ENCODE data around the gene OR1S2.
"Not testable (repeated sequence)": the region's sequence is repeated elsewhere in the genome, so short reads cannot be mapped to it uniquely, and the experiment has no call there.

The OR1S2 gene, protein sequence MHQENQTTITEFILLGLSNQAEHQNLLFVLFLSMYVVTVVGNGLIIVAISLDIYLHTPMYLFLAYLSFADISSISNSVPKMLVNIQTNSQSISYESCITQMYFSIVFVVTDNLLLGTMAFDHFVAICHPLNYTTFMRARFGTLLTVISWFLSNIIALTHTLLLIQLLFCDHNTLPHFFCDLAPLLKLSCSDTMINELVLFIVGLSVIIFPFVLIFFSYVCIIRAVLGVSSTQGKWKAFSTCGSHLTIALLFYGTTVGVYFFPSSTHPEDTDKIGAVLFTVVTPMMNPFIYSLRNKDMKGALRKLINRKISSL
- total RNA-seq, result 0 reads per million in 9 experiments

DNA sequence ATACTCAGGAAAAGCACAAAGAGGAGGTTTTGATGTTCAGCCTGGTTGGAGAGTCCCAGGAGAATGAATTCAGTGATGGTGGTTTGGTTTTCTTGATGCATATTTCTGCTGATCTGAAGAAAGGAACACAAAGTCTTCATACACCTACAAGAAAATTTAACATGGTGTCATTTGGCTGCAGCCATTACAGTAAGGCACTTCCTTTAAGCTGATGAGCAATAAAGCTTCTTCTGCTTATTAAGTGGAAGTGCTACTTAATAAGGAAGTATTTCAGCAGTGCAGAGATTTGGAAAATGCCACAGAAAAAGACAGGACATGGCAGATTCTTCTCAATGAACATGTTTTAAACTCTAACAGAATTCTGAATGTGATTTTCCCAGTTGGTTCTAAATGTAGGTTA, at the start of gene OR1S2:
Gene OR1S2, minus strand, starts transcription at position 101 of the 400 bp plus-strand sequence. Its CDS starts 0 bp downstream, at position 101.
- DNase-seq (no peak), ATAC-seq (replicated peaks) (no peak)
- Mint-ChIP-seq H3K27me3 (peaks cover 22 to 32% of the 10 kb centered on the region in 2 donors), H3K36me3 (ENCODE audit: insufficient read depth) (no peaks in the 10 kb centered on the region), H3K27ac (no peak within 1 kb of the TSS), H3K4me1 (ENCODE audit: low read depth in 2 of 2) (no peaks in the 10 kb centered on the region), H3K4me3 (no peak within 1 kb of the TSS), H3K9me3 (peaks cover 5 to 8% of the 10 kb centered on the region in 2 donors)

DNA sequence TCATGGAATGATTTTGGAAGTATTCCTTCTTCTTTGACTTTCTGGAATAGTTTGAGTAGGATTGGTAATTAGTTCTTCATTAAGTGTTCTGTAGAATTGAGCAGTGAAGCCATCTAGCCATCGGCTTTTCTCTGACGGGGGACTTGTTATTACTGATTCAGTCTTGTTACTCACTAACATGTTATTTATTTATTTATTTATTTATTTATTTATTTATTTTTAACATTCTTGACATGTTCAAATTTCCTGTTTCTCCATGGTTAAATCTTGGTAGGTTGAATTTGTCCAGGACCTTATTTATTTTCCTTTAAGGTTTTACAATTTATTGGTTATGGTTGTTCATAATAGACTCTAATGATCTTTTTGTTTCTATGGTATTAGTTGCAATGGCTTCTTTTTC, 40.0 kb upstream of the OR1S2 start:
- Mint-ChIP-seq H3K27ac (no peak overlapping the region), H3K27me3 (peaks cover 0 to 11% of the 10 kb centered on the region in 2 donors), H3K9me3 (no peaks in the 10 kb centered on the region), H3K4me1 (ENCODE audit: low read depth in 2 of 2) (no peaks in the 10 kb centered on the region), H3K4me3 (no peak overlapping the region), H3K36me3 (ENCODE audit: insufficient read depth) (no peaks in the 10 kb centered on the region)
- no peak for DNase-seq
- ATAC-seq (replicated peaks), result no peak

DNA sequence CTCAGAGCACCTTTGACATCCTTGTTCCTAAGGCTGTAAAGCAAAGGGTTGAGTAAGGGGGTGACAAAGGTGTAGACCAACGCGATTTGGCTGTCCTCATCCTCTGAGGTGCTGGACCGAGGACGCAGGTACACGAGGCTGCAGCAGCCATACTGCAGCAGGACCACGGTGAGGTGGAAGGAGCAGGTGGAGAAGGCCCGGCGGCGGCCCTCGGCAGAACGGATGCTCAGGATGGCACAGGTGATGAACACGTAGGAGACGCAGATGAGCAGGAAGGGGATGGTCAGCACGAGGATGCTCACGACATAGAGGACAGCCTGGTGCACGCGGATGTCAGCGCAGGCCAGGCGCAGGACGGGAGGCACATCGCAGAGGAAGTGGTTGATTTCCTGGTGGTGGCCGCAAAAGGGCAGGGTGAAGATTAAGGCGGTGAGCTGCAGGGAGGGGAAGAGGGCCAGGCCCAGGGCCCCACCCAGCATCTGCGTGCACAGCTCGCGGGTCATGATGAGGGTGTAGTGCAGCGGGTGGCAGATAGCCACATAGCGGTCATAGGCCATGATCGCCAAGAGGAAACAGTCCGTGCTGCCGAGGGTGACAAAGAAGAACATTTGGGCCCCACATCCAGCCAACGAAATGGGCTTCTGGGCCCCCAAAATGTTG, 24.1 kb upstream of the OR1S2 start:
- Mint-ChIP-seq H3K4me1 (ENCODE audit: low read depth in 2 of 2) (no peaks in the 10 kb centered on the region), H3K4me3 (no peak overlapping the region), H3K27ac (no peak overlapping the region), H3K36me3 (ENCODE audit: insufficient read depth) (no peaks in the 10 kb centered on the region), H3K27me3 (peaks cover 13 to 26% of the 10 kb centered on the region in 2 donors), H3K9me3 (peaks cover 0 to 6% of the 10 kb centered on the region in 2 donors)
- ATAC-seq (replicated peaks) (no peak), DNase-seq (no peak)

DNA sequence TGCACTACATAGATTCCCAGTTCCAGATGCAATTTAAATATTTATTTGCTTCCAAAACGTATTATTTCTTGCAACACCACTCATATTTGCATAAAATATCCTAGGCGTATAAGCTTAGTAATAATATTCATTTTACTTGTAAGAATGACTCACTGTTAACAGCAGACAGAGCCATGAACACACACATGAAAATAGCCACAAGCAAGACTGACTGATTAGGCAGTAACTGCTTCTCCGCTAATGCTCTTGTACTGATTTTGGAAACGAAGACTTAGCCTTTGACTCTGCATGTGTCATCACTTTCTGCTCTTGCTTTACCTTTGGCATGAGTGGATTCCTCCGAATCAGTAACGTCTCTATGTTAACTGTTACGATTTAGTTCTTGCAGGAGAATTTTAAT, 18.8 kb upstream of the OR1S2 start:
- no peaks in the 10 kb centered on the region for H3K4me1 Mint-ChIP-seq (ENCODE audit: low read depth in 2 of 2)
- H3K27me3 Mint-ChIP-seq, result peaks cover 3 to 20% of the 10 kb centered on the region in 2 donors
- no peak overlapping the region for H3K27ac Mint-ChIP-seq
- no peaks in the 10 kb centered on the region for H3K36me3 Mint-ChIP-seq (ENCODE audit: insufficient read depth)
- ATAC-seq (replicated peaks) (no peak), DNase-seq (no peak)
- no peak overlapping the region for H3K4me3 Mint-ChIP-seq
- H3K9me3 Mint-ChIP-seq, result no peaks in the 10 kb centered on the region

DNA sequence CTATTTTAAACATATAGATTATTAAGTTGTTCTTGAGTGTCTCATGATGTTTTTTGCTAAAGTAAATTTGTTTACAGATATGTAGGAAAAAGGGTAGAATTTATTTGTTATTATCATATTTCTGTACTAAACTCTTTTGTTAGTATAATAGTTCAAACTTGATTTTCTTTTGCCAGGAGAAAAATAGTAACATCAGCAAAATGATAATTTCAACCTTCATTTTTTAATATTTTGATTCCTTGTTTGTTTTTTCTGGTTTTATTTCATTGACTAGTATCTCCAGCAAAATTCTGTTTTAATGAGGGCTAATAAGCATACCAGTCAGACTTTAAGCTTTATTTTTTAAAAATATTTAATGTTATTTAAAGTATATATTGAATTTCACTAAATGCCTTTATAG, 12.5 kb upstream of the OR1S2 start:
- H3K4me1 Mint-ChIP-seq (ENCODE audit: low read depth in 2 of 2), result no peaks in the 10 kb centered on the region
- peaks cover 14% of the 10 kb centered on the region in 2 donors for H3K27me3 Mint-ChIP-seq
- ATAC-seq (replicated peaks) (no peak), DNase-seq (no peak)
- H3K9me3 Mint-ChIP-seq, result peaks cover 2 to 10% of the 10 kb centered on the region in 2 donors
- no peak overlapping the region for H3K27ac Mint-ChIP-seq
- no peaks in the 10 kb centered on the region for H3K36me3 Mint-ChIP-seq (ENCODE audit: insufficient read depth)
- no peak overlapping the region for H3K4me3 Mint-ChIP-seq

DNA sequence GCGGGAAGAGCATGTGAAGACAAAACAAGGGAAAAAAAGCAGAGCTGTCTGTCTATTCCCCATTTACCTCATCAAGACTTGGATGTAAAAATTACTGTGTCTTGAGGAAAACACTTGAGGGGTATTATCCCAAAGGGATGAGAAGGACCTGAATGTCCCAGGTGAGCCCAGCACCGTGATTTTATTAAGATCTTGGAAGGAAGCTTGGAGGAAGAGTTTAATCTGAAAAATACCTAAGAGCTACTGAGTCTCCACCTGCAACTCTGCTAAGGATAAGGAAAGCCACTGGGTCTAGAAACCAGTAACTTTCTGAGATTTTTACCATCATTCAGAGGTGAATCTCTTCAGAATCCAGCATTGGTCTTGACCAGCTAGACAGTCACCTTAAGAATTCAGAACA, 8.5 kb upstream of the OR1S2 start, which contains the start of gene OR1S1:
Gene OR1S1, plus strand, starts transcription at position 301 of the 400 bp plus-strand sequence.
- ATAC-seq (replicated peaks); H3K4me1 Mint-ChIP-seq (ENCODE audit: low read depth in 2 of 2); DNase-seq; H3K27ac Mint-ChIP-seq; H3K36me3 Mint-ChIP-seq (ENCODE audit: insufficient read depth); H3K9me3 Mint-ChIP-seq; H3K4me3 Mint-ChIP-seq: not testable (repeated sequence)
- H3K27me3 Mint-ChIP-seq, result peaks cover 14% of the 10 kb centered on the region in 2 donors

DNA sequence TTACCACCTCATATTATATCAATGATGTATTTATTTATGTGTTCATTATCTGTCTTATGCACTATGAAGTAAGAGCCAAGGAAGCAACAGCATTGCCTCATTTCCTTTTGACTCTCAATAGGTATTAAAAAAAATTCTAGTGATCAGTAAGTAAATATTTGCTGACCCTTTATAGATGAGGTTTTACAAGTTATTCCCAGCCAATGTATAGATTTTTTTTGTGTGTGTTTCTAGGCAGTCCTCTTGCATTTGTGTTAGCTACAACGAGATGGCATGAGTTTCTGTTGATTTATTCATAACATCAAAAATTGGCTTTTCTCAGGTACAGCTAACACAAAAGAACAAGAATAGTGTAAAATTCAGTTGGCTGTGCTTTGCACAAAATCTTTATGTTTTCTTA, 4.7 kb downstream of the OR1S2 start:
- Mint-ChIP-seq H3K36me3 (ENCODE audit: insufficient read depth) (no peaks in the 10 kb centered on the region), H3K27ac (no peak overlapping the region), H3K4me1 (ENCODE audit: low read depth in 2 of 2) (no peaks in the 10 kb centered on the region), H3K4me3 (no peak overlapping the region), H3K27me3 (peaks cover 14 to 21% of the 10 kb centered on the region in 2 donors), H3K9me3 (peaks cover 8% of the 10 kb centered on the region in 2 donors)
- DNase-seq, result no peak
- no peak for ATAC-seq (replicated peaks)

DNA sequence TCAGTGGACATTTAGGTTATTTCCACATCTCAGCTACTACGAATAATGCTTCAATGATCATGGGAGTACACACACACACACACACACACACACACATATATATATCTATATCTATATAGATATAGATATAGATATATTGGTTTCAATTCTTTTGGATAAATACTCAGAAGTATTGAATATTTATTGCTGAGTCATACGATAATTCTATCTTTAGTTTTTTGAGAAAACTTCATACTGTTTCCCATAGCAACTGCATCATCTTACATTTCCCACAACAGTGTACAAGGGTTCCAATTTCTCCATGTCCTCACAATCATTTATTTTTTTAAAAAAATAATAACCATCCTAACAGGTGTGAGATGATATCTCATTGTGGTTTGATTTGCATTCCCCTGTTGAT, 8.0 kb downstream of the OR1S2 start:
- DNase-seq, result no peak
- Mint-ChIP-seq H3K4me1 (ENCODE audit: low read depth in 2 of 2) (no peaks in the 10 kb centered on the region), H3K36me3 (ENCODE audit: insufficient read depth) (no peaks in the 10 kb centered on the region), H3K27me3 (peaks cover 5 to 6% of the 10 kb centered on the region in 2 donors), H3K9me3 (peaks cover 0 to 4% of the 10 kb centered on the region in 2 donors), H3K4me3 (no peak overlapping the region), H3K27ac (no peak overlapping the region)
- no peak for ATAC-seq (replicated peaks)

DNA sequence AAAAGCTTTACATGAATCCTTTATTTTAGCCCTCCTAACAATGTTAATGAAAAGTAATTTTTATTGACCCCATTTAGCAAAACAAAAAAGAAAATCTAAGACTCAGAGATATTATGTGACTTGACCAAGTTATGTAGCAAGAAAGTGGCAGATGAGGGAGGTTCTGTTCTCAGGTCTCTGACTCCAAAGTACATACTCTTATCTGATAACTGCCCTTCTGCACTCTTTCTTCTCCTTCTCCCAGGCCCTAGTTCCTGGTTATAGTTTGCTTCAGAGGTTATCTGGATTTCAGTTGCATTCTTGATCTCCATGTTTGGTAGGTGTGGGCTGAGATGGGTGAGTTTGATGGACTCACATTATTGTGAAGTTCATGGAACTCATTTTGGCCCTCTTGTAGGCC, 10.6 kb downstream of the OR1S2 start:
- DNase-seq (no peak), ATAC-seq (replicated peaks) (no peak)
- no peaks in the 10 kb centered on the region for H3K9me3 Mint-ChIP-seq
- H3K4me1 Mint-ChIP-seq (ENCODE audit: low read depth in 2 of 2), result no peaks in the 10 kb centered on the region
- H3K27ac Mint-ChIP-seq, result no peak overlapping the region
- H3K4me3 Mint-ChIP-seq, result no peak overlapping the region
- no peaks in the 10 kb centered on the region for H3K36me3 Mint-ChIP-seq (ENCODE audit: insufficient read depth)
- H3K27me3 Mint-ChIP-seq, result peaks cover 12% of the 10 kb centered on the region in 2 donors

DNA sequence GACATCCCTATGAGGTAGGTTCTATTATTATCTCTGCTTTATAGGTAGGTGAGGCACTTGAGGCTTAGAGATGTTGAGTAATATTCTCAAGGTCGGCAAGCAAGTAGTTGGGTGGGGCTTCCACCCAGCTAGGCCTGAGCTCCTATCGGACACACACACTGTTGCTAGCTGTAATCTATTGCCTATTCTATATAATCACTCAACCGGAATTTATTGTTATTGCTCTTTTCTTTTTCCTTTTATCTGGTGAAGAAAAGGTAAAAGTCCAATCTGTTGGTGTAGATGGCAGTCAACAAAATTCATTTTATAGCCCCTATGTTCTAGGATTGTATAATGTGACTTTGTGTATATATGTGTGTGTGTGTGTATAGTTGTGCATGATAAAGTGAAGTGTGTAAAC, 11.7 kb downstream of the OR1S2 start:
- H3K4me3 Mint-ChIP-seq, result no peak overlapping the region
- H3K27ac Mint-ChIP-seq, result no peak overlapping the region
- no peaks in the 10 kb centered on the region for H3K36me3 Mint-ChIP-seq (ENCODE audit: insufficient read depth)
- peaks cover 12% of the 10 kb centered on the region in 2 donors for H3K27me3 Mint-ChIP-seq
- ATAC-seq (replicated peaks), result no peak
- no peaks in the 10 kb centered on the region for H3K4me1 Mint-ChIP-seq (ENCODE audit: low read depth in 2 of 2)
- DNase-seq, result no peak
- no peaks in the 10 kb centered on the region for H3K9me3 Mint-ChIP-seq

DNA sequence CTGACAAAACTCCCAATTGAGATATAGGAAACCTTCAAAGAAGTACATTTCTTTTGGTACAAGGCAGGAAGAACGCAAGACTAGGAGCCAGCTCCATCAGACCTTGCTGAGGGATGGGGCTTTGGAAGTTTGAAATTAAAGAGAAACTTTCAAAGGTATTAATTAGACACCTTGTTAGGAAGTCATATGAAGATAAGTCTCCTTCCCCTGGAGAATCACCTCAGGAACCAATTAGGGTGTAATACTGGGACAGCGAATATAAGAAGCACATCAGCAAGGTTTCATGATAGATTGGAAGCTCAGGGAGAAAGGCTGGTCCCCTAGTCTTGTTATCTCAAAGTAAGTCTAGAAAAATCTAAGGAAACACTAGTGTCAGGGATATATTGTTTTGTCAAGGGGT, 15.2 kb downstream of the OR1S2 start, which contains the start of gene OR9Q2:
Gene OR9Q2, plus strand, starts transcription at position 301 of the 400 bp plus-strand sequence. CDS start 1,421 bp downstream, outside the sequence.
- Mint-ChIP-seq H3K4me1 (ENCODE audit: low read depth in 2 of 2) (no peaks in the 10 kb centered on the region), H3K9me3 (no peaks in the 10 kb centered on the region), H3K36me3 (ENCODE audit: insufficient read depth) (no peaks in the 10 kb centered on the region), H3K27ac (no peak within 1 kb of the TSS), H3K4me3 (no peak within 1 kb of the TSS), H3K27me3 (peaks cover 12 to 22% of the 10 kb centered on the region in 2 donors)
- no peak for ATAC-seq (replicated peaks)
- DNase-seq, result no peak

DNA sequence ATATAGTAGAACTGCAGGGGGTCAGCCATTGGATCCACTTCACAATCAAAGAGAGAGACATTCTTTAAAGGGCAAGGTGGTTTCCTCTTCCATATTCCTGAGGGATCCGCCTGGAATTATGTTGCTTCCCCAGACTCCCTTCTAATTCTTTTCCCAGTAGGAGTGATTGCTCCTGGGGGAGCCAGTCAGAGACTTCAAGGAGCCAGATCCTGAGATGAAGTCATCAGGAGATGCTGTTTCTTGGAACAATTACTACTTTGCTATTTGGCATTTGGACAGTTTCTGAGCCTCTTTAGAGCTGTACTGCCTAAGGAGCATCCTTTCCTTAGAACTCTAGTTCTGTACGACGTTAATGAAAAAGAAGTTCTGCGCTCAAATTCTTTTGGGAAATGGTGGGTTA, 17.0 kb downstream of the OR1S2 start:
- no peak for DNase-seq

DNA sequence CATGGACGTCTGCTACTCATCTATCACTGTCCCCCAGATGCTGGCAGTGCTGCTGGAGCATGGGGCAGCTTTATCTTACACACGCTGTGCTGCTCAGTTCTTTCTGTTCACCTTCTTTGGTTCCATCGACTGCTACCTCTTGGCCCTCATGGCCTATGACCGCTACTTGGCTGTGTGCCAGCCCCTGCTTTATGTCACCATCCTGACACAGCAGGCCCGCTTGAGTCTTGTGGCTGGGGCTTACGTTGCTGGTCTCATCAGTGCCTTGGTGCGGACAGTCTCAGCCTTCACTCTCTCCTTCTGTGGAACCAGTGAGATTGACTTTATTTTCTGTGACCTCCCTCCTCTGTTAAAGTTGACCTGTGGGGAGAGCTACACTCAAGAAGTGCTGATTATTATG, 24.3 kb downstream of the OR1S2 start:
- ATAC-seq (replicated peaks), result no peak
- H3K36me3 Mint-ChIP-seq (ENCODE audit: insufficient read depth), result peaks cover 3% of the 10 kb centered on the region
- no peaks in the 10 kb centered on the region for H3K9me3 Mint-ChIP-seq
- no peak overlapping the region for H3K4me3 Mint-ChIP-seq
- H3K27ac Mint-ChIP-seq, result no peak overlapping the region
- peaks cover 39 to 56% of the 10 kb centered on the region in 2 donors for H3K27me3 Mint-ChIP-seq
- DNase-seq, result no peak
- H3K4me1 Mint-ChIP-seq (ENCODE audit: low read depth in 2 of 2), result no peaks in the 10 kb centered on the region

More for the DNA sequence above, 17.0 kb downstream of the OR1S2 start:
- H3K4me1 Mint-ChIP-seq (ENCODE audit: low read depth in 2 of 2), result no peaks in the 10 kb centered on the region
- no peak overlapping the region for H3K27ac Mint-ChIP-seq
- peaks cover 12 to 23% of the 10 kb centered on the region in 2 donors for H3K27me3 Mint-ChIP-seq
- H3K36me3 Mint-ChIP-seq (ENCODE audit: insufficient read depth), result no peaks in the 10 kb centered on the region
- H3K9me3 Mint-ChIP-seq, result no peaks in the 10 kb centered on the region
- ATAC-seq (replicated peaks), result no peak
- no peak overlapping the region for H3K4me3 Mint-ChIP-seq

DNA sequence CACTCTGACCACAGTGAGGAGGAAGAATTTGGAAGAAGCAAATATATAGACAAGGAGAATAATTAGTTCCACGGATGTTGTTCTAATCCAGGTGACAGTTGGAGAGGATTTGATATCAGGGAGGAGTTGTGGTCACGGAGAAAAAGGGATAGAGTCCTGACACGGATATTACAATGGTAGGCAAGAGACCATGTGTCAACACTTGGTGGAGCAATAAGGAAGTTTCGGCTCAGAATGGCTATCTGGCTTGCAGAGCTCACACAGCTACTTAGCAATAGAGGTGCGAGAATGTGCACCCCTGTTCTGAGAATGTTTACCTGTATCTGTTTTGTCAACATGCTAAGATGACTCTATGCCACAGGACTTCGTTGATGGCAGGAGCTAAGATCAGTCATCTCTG, 25.5 kb downstream of the OR1S2 start:
- Mint-ChIP-seq H3K36me3 (ENCODE audit: insufficient read depth) (peaks cover 3% of the 10 kb centered on the region), H3K4me1 (ENCODE audit: low read depth in 2 of 2) (no peaks in the 10 kb centered on the region), H3K27ac (no peak overlapping the region), H3K27me3 (peaks cover 39 to 45% of the 10 kb centered on the region in 2 donors), H3K4me3 (no peak overlapping the region), H3K9me3 (no peaks in the 10 kb centered on the region)
- no peak for DNase-seq
- no peak for ATAC-seq (replicated peaks)
